DOHH2 (cell line): ENCODE measurements around the gene NHLH1.

Source experiments
- H3F3A ChIP-seq: fragments of 200-600 bp; sonication (generic), shearing (Covaris generic); 2 replicates; pipeline ENCODE4 v1.6.0; 2016; ENCODE audit warnings: antibody characterized with exemption, mild to moderate bottlenecking; ENCODE audit not compliant: control insufficient read depth, insufficient read depth
- H3K27ac ChIP-seq: fragments of 200-600 bp; sonication (generic); 2 replicates; pipeline ENCODE4 v1.5.1; 2014; ENCODE audit warnings: low read depth, mild to moderate bottlenecking, low read length, moderate library complexity
- H3K27me3 ChIP-seq: fragments of 200-600 bp; sonication (generic); 2 replicates; pipeline ENCODE4 v1.6.1; 2014; ENCODE audit warnings: mild to moderate bottlenecking, low read length, mixed read lengths; ENCODE audit not compliant: control insufficient read depth
- H3K36me3 ChIP-seq: fragments of 200-600 bp; sonication (generic); 2 replicates; pipeline ENCODE4 v1.6.1; 2014; ENCODE audit warnings: mild to moderate bottlenecking, low read length, moderate library complexity, mixed read lengths; ENCODE audit not compliant: control insufficient read depth
- H3K4me1 ChIP-seq: fragments of 200-600 bp; sonication (generic); 2 replicates; pipeline ENCODE4 v1.6.1; 2014; ENCODE audit warnings: mild to moderate bottlenecking, low read length, mixed read lengths; ENCODE audit not compliant: control insufficient read depth
- H3K4me2 ChIP-seq: fragments of 200-600 bp; sonication (generic); 2 replicates; pipeline ENCODE4 v1.6.0; 2014; ENCODE audit warnings: mild to moderate bottlenecking, low read length, moderate library complexity
- H3K4me3 ChIP-seq: fragments of 200-600 bp; sonication (generic); 2 replicates; pipeline ENCODE4 v1.5.1; 2014; ENCODE audit warnings: mild to moderate bottlenecking, low read length, mixed read lengths
- H3K79me2 ChIP-seq: fragments of 200-600 bp; sonication (generic); 2 replicates; pipeline ENCODE4 v1.6.1; 2014; ENCODE audit warnings: mild to moderate bottlenecking, low read length, mixed read lengths; ENCODE audit not compliant: control insufficient read depth
- H3K9me2 ChIP-seq: fragments of 200-600 bp; sonication (generic); replicated peaks from 2 replicates; pipeline ENCODE4 v1.6.1; 2014; ENCODE audit warnings: mild to moderate bottlenecking, low read length, mixed read lengths; ENCODE audit not compliant: control insufficient read depth
- H3K9me3 ChIP-seq: fragments of 200-600 bp; sonication (generic); 2 replicates; pipeline ENCODE4 v1.6.1; 2014; ENCODE audit warnings: antibody characterized with exemption, low read length, mixed read lengths; ENCODE audit not compliant: control insufficient read depth, insufficient read depth
- H4K20me1 ChIP-seq: fragments of 200-600 bp; sonication (generic); 2 replicates; pipeline ENCODE4 v1.6.0; 2014; ENCODE audit warnings: low read depth, mild to moderate bottlenecking, antibody characterized with exemption, low read length, moderate library complexity; ENCODE audit not compliant: control insufficient read depth, insufficient read depth
- EZH2phosphoT487 ChIP-seq: fragments of 200-600 bp; sonication (generic); IDR thresholded peaks from 2 replicates; pipeline ENCODE4 v1.6.1; 2017; ENCODE audit warnings: borderline replicate concordance, mild to moderate bottlenecking, antibody characterized with exemption, low read length, moderate library complexity, mixed read lengths
- TF ChIP-seq, protein P1 (sequence below): fragments of 200-600 bp; sonication (generic); IDR thresholded peaks from one replicate; pipeline ENCODE4 v1.5.1; 2014; ENCODE audit warnings: antibody characterized with exemption, mild to moderate bottlenecking, low read depth, low read length; ENCODE audit not compliant: poor library complexity, severe bottlenecking

The NHLH1 gene

DNA sequence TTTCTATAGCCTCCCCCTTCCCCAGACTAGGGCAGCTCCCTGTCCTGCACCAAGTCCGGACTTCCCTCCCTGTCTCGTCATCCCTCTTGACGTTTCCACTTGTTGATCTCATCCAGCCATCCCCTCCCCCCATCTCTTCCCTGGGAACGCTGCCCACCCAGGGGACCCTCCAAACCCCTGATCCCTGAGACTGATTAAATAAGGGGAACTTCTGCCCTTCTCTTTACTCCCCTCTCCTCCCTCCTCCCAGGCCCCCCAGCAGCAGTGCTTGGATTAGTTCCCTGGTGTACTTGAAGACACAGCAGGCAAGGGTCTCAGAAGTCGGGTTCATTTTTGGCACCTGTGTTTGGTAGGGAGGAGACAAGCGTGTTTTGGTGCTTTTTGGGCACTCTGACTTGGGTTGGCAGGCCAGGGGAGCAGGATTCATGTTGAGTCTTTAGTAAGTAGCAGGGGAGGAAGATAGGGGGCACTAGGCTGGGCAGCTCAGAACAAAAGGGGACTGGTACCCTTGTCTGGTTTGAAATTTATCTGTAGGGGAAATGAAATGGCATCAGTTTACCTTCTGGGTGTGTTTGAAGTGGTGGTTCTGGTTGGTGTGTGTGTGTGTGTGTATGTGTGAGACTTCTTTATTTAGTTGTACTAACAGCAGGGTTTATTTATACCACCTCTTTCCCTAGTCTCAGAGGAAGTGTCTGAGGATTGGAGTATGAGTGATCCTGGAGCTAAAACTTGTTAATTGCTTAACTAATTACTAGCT, 44.6 kb downstream of the NHLH1 start:
- TF ChIP-seq, protein P1, sequence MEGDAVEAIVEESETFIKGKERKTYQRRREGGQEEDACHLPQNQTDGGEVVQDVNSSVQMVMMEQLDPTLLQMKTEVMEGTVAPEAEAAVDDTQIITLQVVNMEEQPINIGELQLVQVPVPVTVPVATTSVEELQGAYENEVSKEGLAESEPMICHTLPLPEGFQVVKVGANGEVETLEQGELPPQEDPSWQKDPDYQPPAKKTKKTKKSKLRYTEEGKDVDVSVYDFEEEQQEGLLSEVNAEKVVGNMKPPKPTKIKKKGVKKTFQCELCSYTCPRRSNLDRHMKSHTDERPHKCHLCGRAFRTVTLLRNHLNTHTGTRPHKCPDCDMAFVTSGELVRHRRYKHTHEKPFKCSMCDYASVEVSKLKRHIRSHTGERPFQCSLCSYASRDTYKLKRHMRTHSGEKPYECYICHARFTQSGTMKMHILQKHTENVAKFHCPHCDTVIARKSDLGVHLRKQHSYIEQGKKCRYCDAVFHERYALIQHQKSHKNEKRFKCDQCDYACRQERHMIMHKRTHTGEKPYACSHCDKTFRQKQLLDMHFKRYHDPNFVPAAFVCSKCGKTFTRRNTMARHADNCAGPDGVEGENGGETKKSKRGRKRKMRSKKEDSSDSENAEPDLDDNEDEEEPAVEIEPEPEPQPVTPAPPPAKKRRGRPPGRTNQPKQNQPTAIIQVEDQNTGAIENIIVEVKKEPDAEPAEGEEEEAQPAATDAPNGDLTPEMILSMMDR: no peak
- no peak for TF ChIP-seq EZH2phosphoT487
- no peak overlapping the region for H3K4me2 ChIP-seq
- H4K20me1 ChIP-seq: no peaks in the 10 kb centered on the region
- no peak overlapping the region for H3K27ac ChIP-seq
- no peaks in the 10 kb centered on the region for H3K9me2 ChIP-seq
- H3K4me3 ChIP-seq: no peak overlapping the region
- H3F3A ChIP-seq: no peaks in the 10 kb centered on the region
- no peaks in the 10 kb centered on the region for H3K4me1 ChIP-seq
- H3K9me3 ChIP-seq: no peaks in the 10 kb centered on the region
- peaks cover 2% of the 10 kb centered on the region; the same call in 1 of the 2 replicates for H3K27me3 ChIP-seq
- H3K36me3 ChIP-seq: no peaks in the 10 kb centered on the region
- no peaks in the 10 kb centered on the region for H3K79me2 ChIP-seq

GRCh38 chr1:160412028-160412362, 45.1 kb downstream of the NHLH1 start:
- no peaks in the 10 kb centered on the region for H3K79me2 ChIP-seq
- TF ChIP-seq EZH2phosphoT487: no peak
- TF ChIP-seq, protein P1: no peak
- no peaks in the 10 kb centered on the region for H3K4me1 ChIP-seq
- H3K9me2 ChIP-seq: no peaks in the 10 kb centered on the region
- H3K9me3 ChIP-seq: no peaks in the 10 kb centered on the region
- H4K20me1 ChIP-seq: no peaks in the 10 kb centered on the region
- no peak overlapping the region for H3K4me3 ChIP-seq
- H3F3A ChIP-seq: no peaks in the 10 kb centered on the region
- H3K4me2 ChIP-seq: no peak overlapping the region
- no peaks in the 10 kb centered on the region for H3K36me3 ChIP-seq
- H3K27ac ChIP-seq: no peak overlapping the region
- peaks cover 2% of the 10 kb centered on the region; the same call in 1 of the 2 replicates for H3K27me3 ChIP-seq

- no peaks in the 10 kb centered on the region for H3K9me3 ChIP-seq
- H3K36me3 ChIP-seq: no peaks in the 10 kb centered on the region
- H3K4me3 ChIP-seq: no peak overlapping the region
- H3F3A ChIP-seq: no peaks in the 10 kb centered on the region
- H3K4me2 ChIP-seq: no peak overlapping the region
- no peak overlapping the region for H3K27ac ChIP-seq
- H3K9me2 ChIP-seq: no peaks in the 10 kb centered on the region
- peaks cover 2% of the 10 kb centered on the region; the same call in 1 of the 2 replicates for H3K27me3 ChIP-seq
- H4K20me1 ChIP-seq: no peaks in the 10 kb centered on the region
- H3K79me2 ChIP-seq: no peaks in the 10 kb centered on the region
- no peak for TF ChIP-seq EZH2phosphoT487
- TF ChIP-seq, protein P1: no peak
- no peaks in the 10 kb centered on the region for H3K4me1 ChIP-seq
Measured at GRCh38 chr1:160413716-160414115, 46.8 kb downstream of the NHLH1 start.
